Tibial artery (tissue), 4 donors: ENCODE data around the gene IFT81.

ENCODE experiments used
- DNase-seq, 2 donors: peaks; one replicate each; pipeline ENCODE4 v3.0.0-alpha.2; 2019
- H3K27ac ChIP-seq, 2 donors: fragments of 200-600 bp; sonication (generic) in 1 of 2; 1 replicate in 1 of 2; 2 replicates in 1 of 2; pipeline ENCODE4 v1.5.1; 2018 to 2019; ENCODE audit warnings: mild to moderate bottlenecking in 1 of 2
- H3K27me3 ChIP-seq, 2 donors: fragments of 200-600 bp; sonication (generic) in 1 of 2; one replicate each; pipeline versions ENCODE4 v1.5.1 to v1.6.0; 2016 to 2019
- H3K36me3 ChIP-seq, 3 donors: fragments of 200-600 bp; sonication (generic) in 2 of 3; one replicate each; pipeline ENCODE4 v1.5.1; 2016 to 2019; ENCODE audit warnings: mild to moderate bottlenecking in 2 of 3
- H3K4me1 ChIP-seq, 4 donors: fragments of 200-600 bp; sonication (generic) in 2 of 4; 1 replicate in 3 of 4; 2 replicates in 1 of 4; pipeline ENCODE4 v1.5.1; 2016 to 2019
- H3K4me3 ChIP-seq, 2 donors: fragments of 200-600 bp; sonication (generic) in 1 of 2; 1 replicate in 1 of 2; 2 replicates in 1 of 2; pipeline ENCODE4 v1.5.1; 2018 to 2019; ENCODE audit warnings: mild to moderate bottlenecking in 2 of 2
- H3K9me3 ChIP-seq, 3 donors: fragments of 200-600 bp; sonication (generic) in 1 of 3; one replicate each; pipeline ENCODE4 v1.5.1; 2016 to 2019
- CTCF ChIP-seq, 2 experiments: fragments of 200-600 bp in 1 of 2; fragments of 450-650 bp in 1 of 2; IDR thresholded peaks; one replicate each; pipeline ENCODE4 v1.5.1; 2017 to 2019; ENCODE audit warnings: antibody characterized with exemption in 2 of 2, mild to moderate bottlenecking in 1 of 2, moderate library complexity in 1 of 2
- intact Hi-C: fragments of 100-400 bp; cut with DNase I; formaldehyde crosslinking; loops from one replicate; pipeline ENCODE4 v1.15.0; 2023; ENCODE audit warnings: low total_unique reads

IFT81 gene

GRCh38 chr12:110217996-110218674, 94.0 kb downstream of the IFT81 start:
- Histone ChIP-seq H3K4me1 (peaks cover 0 to 23% (median 8%) of the 10 kb centered on the region in 4 donors), H3K27me3 (no peaks in the 10 kb centered on the region), H3K27ac (no peak overlapping the region), H3K36me3 (peaks cover 0 to 7% (median 7%) of the 10 kb centered on the region in 3 donors), H3K9me3 (no peaks in the 10 kb centered on the region), H3K4me3 (no peak overlapping the region)
- intact Hi-C loops, result no loop called here
- no peak for DNase-seq
- no peak for TF ChIP-seq CTCF (IDR thresholded peaks at IDR 0.05)

- H3K9me3 ChIP-seq, result no peaks in the 10 kb centered on the region
- H3K27me3 ChIP-seq, result no peaks in the 10 kb centered on the region
- TF ChIP-seq CTCF (IDR thresholded peaks at IDR 0.05), result no peak
- peak overlapping the region; percentile 72 to 78 for H3K27ac ChIP-seq
- intact Hi-C loops, result loop anchor here (2.0 to 10.0 kb wide), 2 partner anchors 63 to 121 kb away; partner anchors contain the start of gene ATP2A2
- no peak for DNase-seq
- peaks cover 0 to 48% (median 24%) of the 10 kb centered on the region in 4 donors for H3K4me1 ChIP-seq
- no peak overlapping the region for H3K4me3 ChIP-seq
- H3K36me3 ChIP-seq, result peaks cover 0 to 5% (median 4%) of the 10 kb centered on the region in 3 donors
Measured at GRCh38 chr12:110222027-110222426, 97.9 kb downstream of the IFT81 start.

GRCh38 chr12:110222433-110222832, 98.3 kb downstream of the IFT81 start:
- Histone ChIP-seq H3K27me3 (no peaks in the 10 kb centered on the region), H3K9me3 (no peaks in the 10 kb centered on the region), H3K4me1 (peaks cover 0 to 48% (median 24%) of the 10 kb centered on the region in 4 donors), H3K4me3 (no peak overlapping the region), H3K27ac (peak overlapping the region; percentile 72 to 78), H3K36me3 (peaks cover 0 to 5% (median 4%) of the 10 kb centered on the region in 3 donors)
- intact Hi-C loops, result loop anchor here (2.0 to 10.0 kb wide), 2 partner anchors 62 to 122 kb away; partner anchors contain the start of gene ATP2A2
- DNase-seq, result no peak
- no peak for TF ChIP-seq CTCF (IDR thresholded peaks at IDR 0.05)

- intact Hi-C loops, result loop anchor here (2.0 to 10.0 kb wide), 2 partner anchors 61 to 123 kb away; partner anchors contain the start of gene ATP2A2
- Histone ChIP-seq H3K27ac (peak overlapping the region; percentile 72 to 78), H3K4me1 (peaks cover 0 to 52% (median 24%) of the 10 kb centered on the region in 4 donors), H3K36me3 (peaks cover 0 to 5% (median under 1%) of the 10 kb centered on the region in 3 donors), H3K4me3 (no peak overlapping the region), H3K9me3 (no peaks in the 10 kb centered on the region), H3K27me3 (no peaks in the 10 kb centered on the region)
- DNase-seq, result no peak
- no peak for TF ChIP-seq CTCF (IDR thresholded peaks at IDR 0.05)
Measured at GRCh38 chr12:110223777-110224378, 99.7 kb downstream of the IFT81 start.

- Histone ChIP-seq H3K27ac (peak overlapping the region; percentile 72 to 78), H3K4me1 (peaks cover 0 to 52% (median 24%) of the 10 kb centered on the region in 4 donors), H3K9me3 (no peaks in the 10 kb centered on the region), H3K36me3 (no peaks in the 10 kb centered on the region), H3K4me3 (peak overlapping the region; percentile 24 to 29), H3K27me3 (no peaks in the 10 kb centered on the region)
- intact Hi-C loops, result loop anchor here (10.0 kb wide), 1 partner anchor 60 kb away; the partner anchor contains the start of gene ATP2A2
- peak in 1 of 2 donors; percentile 64 for DNase-seq
- TF ChIP-seq CTCF (IDR thresholded peaks at IDR 0.05), result peak; percentile 71 to 77
Measured at GRCh38 chr12:110224379-110225304, 100.5 kb downstream of the IFT81 start.
